ENCODE measurements around the gene SP110.

- TF ChIP-seq GATA3 (IDR thresholded peaks at IDR 0.05; ENCODE audit: low read depth, low read length) = no peak
- TF ChIP-seq GATA2 (IDR thresholded peaks at IDR 0.05; ENCODE audit: low read depth, low read length) = no peak
Measured at GRCh38 chr2:230140667-230141066, 79.1 kb downstream of the SP110 start.
